Measurements from ENCODE around the gene ATP2A1.

ATP2A1 gene

GRCh38 chr16:28845293-28845692, 33.0 kb upstream of the ATP2A1 start:
- peak; percentile 55 for ATAC-seq
- TF ChIP-seq ZNF565 (CRISPR knock-in tag; conservative IDR thresholded peaks at IDR 0.05; ENCODE audit: low read depth) (no peak), OSR1 (CRISPR knock-in tag; IDR thresholded peaks at IDR 0.05) (no peak), ZFP3 (CRISPR knock-in tag; IDR thresholded peaks at IDR 0.05) (no peak), GLIS3 (CRISPR knock-in tag; IDR thresholded peaks at IDR 0.05) (no peak)

DNA sequence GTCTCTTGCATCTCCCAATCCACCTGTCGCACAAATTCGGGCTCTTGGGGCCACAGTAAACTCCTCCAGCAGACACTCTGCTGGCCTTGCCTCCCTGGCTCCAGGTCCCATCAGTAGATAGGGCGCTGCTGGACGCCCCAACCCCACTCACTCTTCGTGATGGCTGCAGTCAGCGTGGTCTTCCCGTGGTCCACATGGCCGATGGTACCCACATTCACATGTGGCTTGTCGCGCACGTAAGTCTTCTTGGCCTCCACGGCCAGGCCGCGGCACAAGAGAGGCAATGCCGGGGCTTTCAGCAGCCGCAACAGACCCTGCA, 32.6 kb upstream of the ATP2A1 start:
- TF ChIP-seq ZFP30 (CRISPR knock-in tag; IDR thresholded peaks at IDR 0.05): no peak
- no peak for TF ChIP-seq ZC3H10 (CRISPR knock-in tag; IDR thresholded peaks at IDR 0.05)
- no peak for TF ChIP-seq CSDC2 (CRISPR knock-in tag; IDR thresholded peaks at IDR 0.05)
- TF ChIP-seq, protein P1, sequence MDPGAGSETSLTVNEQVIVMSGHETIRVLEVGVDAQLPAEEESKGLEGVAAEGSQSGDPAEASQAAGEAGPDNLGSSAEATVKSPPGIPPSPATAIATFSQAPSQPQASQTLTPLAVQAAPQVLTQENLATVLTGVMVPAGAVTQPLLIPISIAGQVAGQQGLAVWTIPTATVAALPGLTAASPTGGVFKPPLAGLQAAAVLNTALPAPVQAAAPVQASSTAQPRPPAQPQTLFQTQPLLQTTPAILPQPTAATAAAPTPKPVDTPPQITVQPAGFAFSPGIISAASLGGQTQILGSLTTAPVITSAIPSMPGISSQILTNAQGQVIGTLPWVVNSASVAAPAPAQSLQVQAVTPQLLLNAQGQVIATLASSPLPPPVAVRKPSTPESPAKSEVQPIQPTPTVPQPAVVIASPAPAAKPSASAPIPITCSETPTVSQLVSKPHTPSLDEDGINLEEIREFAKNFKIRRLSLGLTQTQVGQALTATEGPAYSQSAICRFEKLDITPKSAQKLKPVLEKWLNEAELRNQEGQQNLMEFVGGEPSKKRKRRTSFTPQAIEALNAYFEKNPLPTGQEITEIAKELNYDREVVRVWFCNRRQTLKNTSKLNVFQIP (CRISPR knock-in tag; IDR thresholded peaks at IDR 0.05; ENCODE audit: borderline replicate concordance, low read depth): no peak
- no peak for TF ChIP-seq ESRRG (CRISPR knock-in tag; IDR thresholded peaks at IDR 0.05)
- TF ChIP-seq GLIS3 (CRISPR knock-in tag; IDR thresholded peaks at IDR 0.05): no peak
- peak; percentile 0; the same call in 2 of the 3 replicates for ATAC-seq

DNA sequence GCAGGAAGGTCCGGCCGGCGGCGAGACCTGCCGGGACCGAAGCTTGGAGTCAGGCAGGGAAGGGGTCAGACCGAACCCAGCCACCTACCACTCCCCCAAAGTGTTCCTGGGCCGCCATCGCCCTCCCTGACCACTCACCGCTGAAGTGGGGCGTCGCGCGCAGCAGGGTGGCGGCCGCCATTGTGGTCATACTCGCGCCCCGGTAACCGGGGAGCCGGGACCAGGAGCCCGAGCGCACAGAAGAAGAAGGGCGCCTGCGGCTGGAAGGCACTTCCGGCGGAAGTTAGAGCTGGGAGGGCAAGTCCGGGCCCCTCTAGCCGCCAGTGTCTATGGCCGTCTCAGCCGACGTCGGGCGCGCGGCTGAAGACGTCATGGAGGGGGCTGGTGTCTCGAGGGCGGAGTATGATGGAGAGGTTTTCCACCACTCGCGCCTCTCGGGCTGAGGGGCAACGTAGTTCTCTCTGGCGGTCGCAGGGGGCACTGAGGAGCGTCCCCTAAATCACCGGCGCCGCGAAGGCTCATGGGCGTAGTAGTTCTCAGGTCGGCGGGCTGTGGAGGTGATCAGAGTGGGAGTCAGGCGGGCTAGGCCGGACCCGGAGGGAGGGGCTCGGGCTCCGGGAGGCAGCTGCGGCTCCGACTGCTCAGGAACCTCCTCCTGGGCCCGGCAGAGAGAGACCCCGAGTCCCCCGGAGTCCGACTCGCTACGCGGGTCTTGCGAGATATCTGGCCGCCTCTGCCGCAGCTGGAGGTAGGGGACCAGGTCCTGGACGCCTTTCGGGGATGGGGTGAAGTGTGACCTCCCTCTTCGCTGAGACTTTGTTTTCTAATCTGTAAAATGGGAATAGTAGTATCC, 32.0 kb upstream of the ATP2A1 start, which contains the start of gene TUFM:
TUFM (minus strand) TSS at position 269 of the 853 bp plus-strand sequence; CDS start at position 190, 79 bp downstream.
- TF ChIP-seq GLIS3 (CRISPR knock-in tag; IDR thresholded peaks at IDR 0.05): no peak
- no peak for TF ChIP-seq ZNF8 (CRISPR knock-in tag; IDR thresholded peaks at IDR 0.05)
- no peak for TF ChIP-seq OSR1 (CRISPR knock-in tag; IDR thresholded peaks at IDR 0.05)
- no peak for TF ChIP-seq ZFP30 (CRISPR knock-in tag; IDR thresholded peaks at IDR 0.05)
- no peak for TF ChIP-seq ARNTL (CRISPR knock-in tag; IDR thresholded peaks at IDR 0.05; ENCODE audit: borderline replicate concordance, low read depth)
- TF ChIP-seq RARB (CRISPR knock-in tag; IDR thresholded peaks at IDR 0.05): no peak
- TF ChIP-seq CSDC2 (CRISPR knock-in tag; IDR thresholded peaks at IDR 0.05): no peak
- TF ChIP-seq, protein P2, sequence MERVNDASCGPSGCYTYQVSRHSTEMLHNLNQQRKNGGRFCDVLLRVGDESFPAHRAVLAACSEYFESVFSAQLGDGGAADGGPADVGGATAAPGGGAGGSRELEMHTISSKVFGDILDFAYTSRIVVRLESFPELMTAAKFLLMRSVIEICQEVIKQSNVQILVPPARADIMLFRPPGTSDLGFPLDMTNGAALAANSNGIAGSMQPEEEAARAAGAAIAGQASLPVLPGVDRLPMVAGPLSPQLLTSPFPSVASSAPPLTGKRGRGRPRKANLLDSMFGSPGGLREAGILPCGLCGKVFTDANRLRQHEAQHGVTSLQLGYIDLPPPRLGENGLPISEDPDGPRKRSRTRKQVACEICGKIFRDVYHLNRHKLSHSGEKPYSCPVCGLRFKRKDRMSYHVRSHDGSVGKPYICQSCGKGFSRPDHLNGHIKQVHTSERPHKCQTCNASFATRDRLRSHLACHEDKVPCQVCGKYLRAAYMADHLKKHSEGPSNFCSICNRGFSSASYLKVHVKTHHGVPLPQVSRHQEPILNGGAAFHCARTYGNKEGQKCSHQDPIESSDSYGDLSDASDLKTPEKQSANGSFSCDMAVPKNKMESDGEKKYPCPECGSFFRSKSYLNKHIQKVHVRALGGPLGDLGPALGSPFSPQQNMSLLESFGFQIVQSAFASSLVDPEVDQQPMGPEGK (CRISPR knock-in tag; IDR thresholded peaks at IDR 0.05; ENCODE audit: borderline replicate concordance): no peak
- TF ChIP-seq ZC3H10 (CRISPR knock-in tag; IDR thresholded peaks at IDR 0.05): no peak
- no peak for TF ChIP-seq ZNF565 (CRISPR knock-in tag; conservative IDR thresholded peaks at IDR 0.05; ENCODE audit: low read depth)
- TF ChIP-seq ZNF70 (CRISPR knock-in tag; IDR thresholded peaks at IDR 0.05): no peak
- no peak for TF ChIP-seq BACH2 (CRISPR knock-in tag; IDR thresholded peaks at IDR 0.05; ENCODE audit: borderline replicate concordance)
- TF ChIP-seq PPARA (CRISPR knock-in tag; IDR thresholded peaks at IDR 0.05; ENCODE audit: borderline replicate concordance): no peak
- TF ChIP-seq, protein P1 (CRISPR knock-in tag; IDR thresholded peaks at IDR 0.05; ENCODE audit: borderline replicate concordance, low read depth): no peak
- peak; percentile 92 for ATAC-seq

DNA sequence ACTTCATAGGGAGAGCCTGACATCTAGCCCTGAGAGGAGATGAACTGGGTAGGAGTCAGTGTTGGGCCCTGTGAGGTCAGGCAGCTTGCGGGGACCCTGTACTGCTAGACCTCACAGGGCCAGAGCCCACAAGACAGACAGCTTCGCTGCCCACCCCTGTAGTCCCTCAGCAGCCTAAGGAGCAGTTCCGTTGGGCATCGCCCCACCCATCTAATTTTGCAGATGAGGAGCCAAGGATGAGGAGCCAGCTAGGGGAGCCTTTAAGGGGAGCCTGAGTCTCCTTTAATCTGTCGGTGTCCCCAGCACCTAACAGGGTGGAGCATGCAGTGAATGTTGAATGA, 31.4 kb upstream of the ATP2A1 start:
- TF ChIP-seq TCF4 (CRISPR knock-in tag; IDR thresholded peaks at IDR 0.05; ENCODE audit: borderline replicate concordance) (no peak), ZC3H10 (CRISPR knock-in tag; IDR thresholded peaks at IDR 0.05) (no peak), PPARA (CRISPR knock-in tag; IDR thresholded peaks at IDR 0.05; ENCODE audit: borderline replicate concordance) (no peak), GLIS3 (CRISPR knock-in tag; IDR thresholded peaks at IDR 0.05) (no peak)
- TF ChIP-seq, protein P3, sequence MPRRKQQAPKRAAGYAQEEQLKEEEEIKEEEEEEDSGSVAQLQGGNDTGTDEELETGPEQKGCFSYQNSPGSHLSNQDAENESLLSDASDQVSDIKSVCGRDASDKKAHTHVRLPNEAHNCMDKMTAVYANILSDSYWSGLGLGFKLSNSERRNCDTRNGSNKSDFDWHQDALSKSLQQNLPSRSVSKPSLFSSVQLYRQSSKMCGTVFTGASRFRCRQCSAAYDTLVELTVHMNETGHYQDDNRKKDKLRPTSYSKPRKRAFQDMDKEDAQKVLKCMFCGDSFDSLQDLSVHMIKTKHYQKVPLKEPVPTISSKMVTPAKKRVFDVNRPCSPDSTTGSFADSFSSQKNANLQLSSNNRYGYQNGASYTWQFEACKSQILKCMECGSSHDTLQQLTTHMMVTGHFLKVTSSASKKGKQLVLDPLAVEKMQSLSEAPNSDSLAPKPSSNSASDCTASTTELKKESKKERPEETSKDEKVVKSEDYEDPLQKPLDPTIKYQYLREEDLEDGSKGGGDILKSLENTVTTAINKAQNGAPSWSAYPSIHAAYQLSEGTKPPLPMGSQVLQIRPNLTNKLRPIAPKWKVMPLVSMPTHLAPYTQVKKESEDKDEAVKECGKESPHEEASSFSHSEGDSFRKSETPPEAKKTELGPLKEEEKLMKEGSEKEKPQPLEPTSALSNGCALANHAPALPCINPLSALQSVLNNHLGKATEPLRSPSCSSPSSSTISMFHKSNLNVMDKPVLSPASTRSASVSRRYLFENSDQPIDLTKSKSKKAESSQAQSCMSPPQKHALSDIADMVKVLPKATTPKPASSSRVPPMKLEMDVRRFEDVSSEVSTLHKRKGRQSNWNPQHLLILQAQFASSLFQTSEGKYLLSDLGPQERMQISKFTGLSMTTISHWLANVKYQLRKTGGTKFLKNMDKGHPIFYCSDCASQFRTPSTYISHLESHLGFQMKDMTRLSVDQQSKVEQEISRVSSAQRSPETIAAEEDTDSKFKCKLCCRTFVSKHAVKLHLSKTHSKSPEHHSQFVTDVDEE (CRISPR knock-in tag; IDR thresholded peaks at IDR 0.05): no peak
- peak; percentile 34 for ATAC-seq

Measured in SK-N-SH treated with all-trans-retinoic acid at 6 μM for 48 hours (cell line).